Natural killer cell (primary cell): Measurements from ENCODE around the gene NDST1. TPM values are rescaled to one million over a fixed set of nuclear protein-coding genes. Genes with fewer than 3 reads are reported as not detected.

ENCODE experiments used
- ATAC-seq, 3 donors: fragments of 150-1000 bp in 2 of 3; fragments of 200-7000 bp in 1 of 3; cut with Tn5 transposase; 1 replicate in 1 of 3; 2 replicates in 2 of 3; pipeline ENCODE4 v1.10.0; 2021; ENCODE audit warnings: mild to moderate bottlenecking in 2 of 3, moderate library complexity in 2 of 3
- DNase-seq, 2 donors: peaks; one replicate each; pipeline versions ENCODE4 v3.0.0 to v3.0.0-alpha.2; 2013 to 2021; ENCODE audit warnings: mixed read lengths in 1 of 2
- H3K27ac ChIP-seq: one replicate; pipeline ENCODE4 v1.5.1; 2013; ENCODE audit warnings: mild to moderate bottlenecking, low read length
- H3K27me3 ChIP-seq: one replicate; pipeline ENCODE4 v1.6.1; 2013; ENCODE audit warnings: low read length; ENCODE audit not compliant: control insufficient read depth, insufficient read depth
- H3K36me3 ChIP-seq: one replicate; pipeline ENCODE4 v1.6.1; 2013; ENCODE audit warnings: low read length; ENCODE audit not compliant: control insufficient read depth, insufficient read depth
- H3K4me1 ChIP-seq: one replicate; pipeline ENCODE4 v1.6.1; 2013; ENCODE audit warnings: low read length; ENCODE audit not compliant: control insufficient read depth, insufficient read depth
- H3K4me3 ChIP-seq: one replicate; pipeline ENCODE4 v1.5.1; 2013; ENCODE audit warnings: low read length
- H3K9me3 ChIP-seq: one replicate; pipeline ENCODE4 v1.6.1; 2013; ENCODE audit warnings: low read length; ENCODE audit not compliant: control insufficient read depth, insufficient read depth
- H3K27ac Mint-ChIP-seq, 2 donors: one replicate each; pipeline ENCODE4 v1.8.0; 2022; ENCODE audit warnings: mild to moderate bottlenecking in 2 of 2, mixed read lengths in 2 of 2, moderate library complexity in 1 of 2
- H3K27me3 Mint-ChIP-seq, 2 donors: one replicate each; pipeline ENCODE4 v1.8.0; 2022; ENCODE audit warnings: low read depth in 2 of 2, mixed read lengths in 2 of 2
- H3K36me3 Mint-ChIP-seq: one replicate; pipeline ENCODE4 v1.8.0; 2022; ENCODE audit warnings: mixed read lengths
- H3K4me1 Mint-ChIP-seq, 2 donors: one replicate each; pipeline ENCODE4 v1.8.0; 2022; ENCODE audit warnings: mixed read lengths in 2 of 2
- H3K4me3 Mint-ChIP-seq: one replicate; pipeline ENCODE4 v1.8.0; 2022; ENCODE audit warnings: mild to moderate bottlenecking, moderate library complexity, mixed read lengths
- H3K9me3 Mint-ChIP-seq, 2 donors: one replicate each; pipeline ENCODE4 v1.8.0; 2022; ENCODE audit warnings: mixed read lengths in 2 of 2
- WGBS: methylation state at CpG from one replicate; pipeline ENCODE4 v1.1.7; 2013; ENCODE audit warnings: missing lambda C conversion rate; ENCODE audit not compliant: insufficient coverage; 5-methylcytosine and 5-hydroxymethylcytosine counted together
- intact Hi-C: fragments of 100-400 bp; cut with micrococcal nuclease; formaldehyde crosslinking; loops from one replicate; pipeline ENCODE4 v1.14.2; 2022
- total RNA-seq, 4 donors: library from RNA; stranded (reverse); fragments of 120-200 nt in 1 of 4; gene quantifications; one replicate each; pipeline versions ENCODE4 v1.2.3 to v1.2.4, GENCODE V29; 2013 to 2022
- TF ChIP-seq, protein P1 (sequence below): fragments of 200-600 bp; IDR thresholded peaks from one replicate; pipeline ENCODE4 v1.8.0; 2022; ENCODE audit warnings: antibody characterized with exemption

The NDST1 gene
- total RNA-seq, 3 donors from 2014 or later (not counting 1 experiment from before 2014, with no cell fraction given), result 2.8 to 12.3 (median 4.3) TPM

DNA sequence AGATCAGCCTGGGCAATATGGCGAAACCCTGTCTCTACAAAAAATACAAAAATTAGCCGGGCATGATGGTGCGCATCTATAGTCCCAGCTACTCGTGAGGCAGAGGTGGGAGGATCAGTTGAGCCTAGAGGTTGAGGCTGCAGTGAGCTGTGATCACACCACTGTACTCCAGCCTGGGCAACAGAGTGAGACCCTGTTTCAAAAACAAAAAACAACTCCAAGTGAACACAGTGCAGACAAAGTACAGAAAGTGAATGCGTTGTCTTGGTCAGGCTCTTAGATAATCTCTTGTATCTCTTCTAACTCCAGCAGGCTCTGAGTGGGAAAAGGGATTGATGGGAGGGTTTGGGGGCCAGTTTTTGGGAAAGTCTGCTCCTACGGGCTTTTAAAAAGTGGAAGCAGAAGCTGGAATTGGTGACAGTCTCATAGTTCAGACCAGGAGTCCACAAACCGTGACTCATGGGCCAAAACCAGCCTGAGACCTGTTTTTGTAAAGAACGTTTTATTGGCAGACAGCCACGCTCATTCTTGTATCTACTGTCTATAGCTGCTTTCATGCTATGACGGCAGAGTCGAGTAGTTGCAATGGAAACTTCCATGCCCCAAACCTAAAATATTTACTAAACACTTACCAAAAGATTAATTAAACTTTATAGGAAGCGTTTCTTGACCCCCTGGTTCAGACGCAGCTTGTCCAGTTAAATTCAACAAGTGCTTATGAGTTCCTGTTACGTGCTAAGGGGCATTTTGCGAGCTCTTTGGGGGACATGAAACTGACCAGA, 32.9 kb downstream of the NDST1 start:
- Histone ChIP-seq H3K36me3 (no peaks in the 10 kb centered on the region), H3K27ac (no peak overlapping the region), H3K4me3 (no peak overlapping the region), H3K27me3 (no peaks in the 10 kb centered on the region), H3K4me1 (no peaks in the 10 kb centered on the region), H3K9me3 (no peaks in the 10 kb centered on the region)
- no peaks in the 10 kb centered on the region for H3K36me3 Mint-ChIP-seq
- no peak overlapping the region for H3K4me3 Mint-ChIP-seq
- H3K27me3 Mint-ChIP-seq, result no peaks in the 10 kb centered on the region
- 90% methylated on average over 15 of the region's 15 CpGs for WGBS
- TF ChIP-seq, protein P1, sequence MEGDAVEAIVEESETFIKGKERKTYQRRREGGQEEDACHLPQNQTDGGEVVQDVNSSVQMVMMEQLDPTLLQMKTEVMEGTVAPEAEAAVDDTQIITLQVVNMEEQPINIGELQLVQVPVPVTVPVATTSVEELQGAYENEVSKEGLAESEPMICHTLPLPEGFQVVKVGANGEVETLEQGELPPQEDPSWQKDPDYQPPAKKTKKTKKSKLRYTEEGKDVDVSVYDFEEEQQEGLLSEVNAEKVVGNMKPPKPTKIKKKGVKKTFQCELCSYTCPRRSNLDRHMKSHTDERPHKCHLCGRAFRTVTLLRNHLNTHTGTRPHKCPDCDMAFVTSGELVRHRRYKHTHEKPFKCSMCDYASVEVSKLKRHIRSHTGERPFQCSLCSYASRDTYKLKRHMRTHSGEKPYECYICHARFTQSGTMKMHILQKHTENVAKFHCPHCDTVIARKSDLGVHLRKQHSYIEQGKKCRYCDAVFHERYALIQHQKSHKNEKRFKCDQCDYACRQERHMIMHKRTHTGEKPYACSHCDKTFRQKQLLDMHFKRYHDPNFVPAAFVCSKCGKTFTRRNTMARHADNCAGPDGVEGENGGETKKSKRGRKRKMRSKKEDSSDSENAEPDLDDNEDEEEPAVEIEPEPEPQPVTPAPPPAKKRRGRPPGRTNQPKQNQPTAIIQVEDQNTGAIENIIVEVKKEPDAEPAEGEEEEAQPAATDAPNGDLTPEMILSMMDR, result no peak
- no peaks in the 10 kb centered on the region for H3K4me1 Mint-ChIP-seq
- no peak overlapping the region for H3K27ac Mint-ChIP-seq
- ATAC-seq, result no peak
- intact Hi-C loops, result no loop called here
- no peak for DNase-seq
- H3K9me3 Mint-ChIP-seq, result no peaks in the 10 kb centered on the region

- Mint-ChIP-seq H3K36me3 (no peaks in the 10 kb centered on the region), H3K27ac (no peak overlapping the region), H3K9me3 (no peaks in the 10 kb centered on the region), H3K4me3 (no peak overlapping the region), H3K4me1 (no peaks in the 10 kb centered on the region), H3K27me3 (no peaks in the 10 kb centered on the region)
- H3K4me1 ChIP-seq, result no peaks in the 10 kb centered on the region
- ATAC-seq, result no peak
- intact Hi-C loops, result no loop called here
- no peaks in the 10 kb centered on the region for H3K9me3 ChIP-seq
- WGBS, result 89% methylated on average over 6 of the region's 6 CpGs
- DNase-seq, result no peak
- no peak overlapping the region for H3K27ac ChIP-seq
- H3K4me3 ChIP-seq, result no peak overlapping the region
- H3K27me3 ChIP-seq, result no peaks in the 10 kb centered on the region
- H3K36me3 ChIP-seq, result no peaks in the 10 kb centered on the region
- TF ChIP-seq, protein P1, result no peak
These were observed 33.4 kb downstream of the NDST1 start for GRCh38 chr5:150541397-150541675.

GRCh38 chr5:150541895-150542294, 34.0 kb downstream of the NDST1 start:
- no peaks in the 10 kb centered on the region for H3K36me3 Mint-ChIP-seq
- H3K36me3 ChIP-seq, result no peaks in the 10 kb centered on the region
- H3K9me3 ChIP-seq, result no peaks in the 10 kb centered on the region
- no peaks in the 10 kb centered on the region for H3K9me3 Mint-ChIP-seq
- H3K4me3 ChIP-seq, result no peak overlapping the region
- DNase-seq (no peak), ATAC-seq (no peak)
- no peak overlapping the region for H3K27ac Mint-ChIP-seq
- no peaks in the 10 kb centered on the region for H3K27me3 ChIP-seq
- no peak overlapping the region for H3K4me3 Mint-ChIP-seq
- H3K4me1 ChIP-seq, result no peaks in the 10 kb centered on the region
- intact Hi-C loops, result no loop called here
- no peaks in the 10 kb centered on the region for H3K4me1 Mint-ChIP-seq
- no peak overlapping the region for H3K27ac ChIP-seq
- no peaks in the 10 kb centered on the region for H3K27me3 Mint-ChIP-seq
- TF ChIP-seq, protein P1, result no peak

DNA sequence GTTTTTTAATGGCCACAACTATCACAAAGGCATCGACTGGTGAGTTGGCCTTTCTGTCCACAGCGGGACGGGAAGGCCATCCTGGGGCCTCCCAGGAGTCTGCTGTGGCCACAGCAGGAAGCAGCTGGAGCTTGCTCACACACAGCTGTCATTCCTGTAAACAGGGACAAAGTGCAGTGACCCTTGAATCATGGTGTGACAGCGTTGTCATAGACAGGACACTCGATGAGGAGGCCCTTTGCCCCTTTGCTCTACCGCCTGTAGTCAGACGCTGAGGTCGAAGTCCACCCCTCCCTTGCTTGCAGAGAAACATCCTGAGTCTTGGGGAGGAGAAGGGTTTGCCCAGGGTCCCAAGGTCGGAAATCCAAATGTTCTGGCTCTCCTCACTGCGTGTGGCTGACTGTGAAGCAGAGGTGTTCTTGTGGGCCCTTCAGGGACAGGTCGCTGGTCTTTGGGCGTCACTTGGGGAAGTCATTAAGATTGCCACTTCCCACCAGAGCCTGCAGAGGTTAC, 35.1 kb downstream of the NDST1 start:
- Histone ChIP-seq H3K27ac (no peak overlapping the region), H3K27me3 (no peaks in the 10 kb centered on the region), H3K36me3 (no peaks in the 10 kb centered on the region), H3K4me3 (no peak overlapping the region), H3K4me1 (no peaks in the 10 kb centered on the region), H3K9me3 (no peaks in the 10 kb centered on the region)
- ATAC-seq (no peak), DNase-seq (no peak)
- Mint-ChIP-seq H3K4me1 (no peaks in the 10 kb centered on the region), H3K27ac (no peak overlapping the region), H3K4me3 (no peak overlapping the region), H3K36me3 (no peaks in the 10 kb centered on the region), H3K9me3 (no peaks in the 10 kb centered on the region), H3K27me3 (no peaks in the 10 kb centered on the region)
- 75% methylated on average over 12 of the region's 12 CpGs for WGBS
- TF ChIP-seq, protein P1, result no peak
- intact Hi-C loops, result no loop called here
